Fibroblast of lung (primary cell): Measurements from ENCODE around the gene KNCN. TPM values are rescaled to one million over a fixed set of nuclear protein-coding genes. Genes with fewer than 3 reads are reported as not detected.

Source experiments
- DNase-seq, 2 donors: peaks; one replicate each; pipeline versions ENCODE4 v3.0.0 to v3.0.0-alpha.2; 2010; ENCODE audit warnings: low read depth in 2 of 2
- H2AFZ ChIP-seq: 2 replicates; pipeline ENCODE4 v1.5.1; 2012; ENCODE audit warnings: low read length, control low read depth, inconsistent platforms
- H3K27ac ChIP-seq: 2 replicates; pipeline ENCODE4 v1.5.1; 2011; ENCODE audit warnings: low read length, control low read depth; ENCODE audit not compliant: insufficient read depth
- H3K27me3 ChIP-seq: 2 replicates; pipeline ENCODE4 v1.5.1; 2011; ENCODE audit warnings: mild to moderate bottlenecking, low read length; ENCODE audit not compliant: control insufficient read depth, insufficient read depth
- H3K36me3 ChIP-seq: 2 replicates; pipeline ENCODE4 v1.5.1; 2011; ENCODE audit warnings: low read length; ENCODE audit not compliant: control insufficient read depth, insufficient read depth
- H3K4me1 ChIP-seq: 2 replicates; pipeline ENCODE4 v1.5.1; 2011; ENCODE audit warnings: low read length; ENCODE audit not compliant: control insufficient read depth, insufficient read depth; ENCODE audit errors: extremely low read depth
- H3K4me2 ChIP-seq: 2 replicates; pipeline ENCODE4 v1.5.1; 2011; ENCODE audit warnings: low read length, control low read depth; ENCODE audit not compliant: insufficient read depth; ENCODE audit errors: extremely low read depth
- H3K4me3 ChIP-seq, 4 experiments: fragments of 200-600 bp in 1 of 4; sonication (generic) in 1 of 4; replicated peaks in 1 of 4; 2 replicates each; pipeline ENCODE4 v1.5.1; 2011 to 2016; ENCODE audit warnings: low read length in 4 of 4, low read depth in 3 of 4, mild to moderate bottlenecking in 3 of 4, control low read depth in 2 of 4, inconsistent platforms in 1 of 4, mixed read lengths in 1 of 4; ENCODE audit not compliant: insufficient read depth in 1 of 4; ENCODE audit errors: control extremely low read depth in 1 of 4
- H3K79me2 ChIP-seq: 2 replicates; pipeline ENCODE4 v1.5.1; 2012; ENCODE audit warnings: mild to moderate bottlenecking, low read length, inconsistent platforms; ENCODE audit not compliant: control insufficient read depth, insufficient read depth
- H3K9ac ChIP-seq: 2 replicates; pipeline ENCODE4 v1.5.1; 2011; ENCODE audit warnings: mild to moderate bottlenecking, low read length, control low read depth; ENCODE audit not compliant: insufficient read depth
- H3K9me3 ChIP-seq: 2 replicates; pipeline ENCODE4 v1.5.1; 2012; ENCODE audit warnings: low read depth, low read length; ENCODE audit not compliant: control insufficient read depth, insufficient read depth
- H4K20me1 ChIP-seq: 2 replicates; pipeline ENCODE4 v1.5.1; 2011; ENCODE audit warnings: low read length; ENCODE audit not compliant: control insufficient read depth, insufficient read depth; ENCODE audit errors: extremely low read depth
- CTCF ChIP-seq, 2 donors: IDR thresholded peaks in 1 of 2; conservative IDR thresholded peaks in 1 of 2; 1 replicate in 1 of 2; 2 replicates in 1 of 2; pipeline ENCODE4 v1.5.1; 2011 to 2012; ENCODE audit warnings: low read length in 2 of 2, control low read depth in 1 of 2, inconsistent platforms in 1 of 2, low read depth in 1 of 2, mild to moderate bottlenecking in 1 of 2
- EZH2 ChIP-seq: IDR thresholded peaks from 2 replicates; pipeline ENCODE4 v1.5.1; 2012; ENCODE audit warnings: low read length, control low read depth, mild to moderate bottlenecking; ENCODE audit errors: missing control alignments
- polyA plus RNA-seq, 2 donors: library from polyadenylated mRNA; depleted of rRNA in 1 of 2; stranded (reverse) in 1 of 2; unstranded in 1 of 2; fragments of >200 nt; gene quantifications; 2 replicates each; pipeline ENCODE4 v1.2.1, GENCODE V29; 2011 to 2012; ENCODE audit warnings: missing spikeins in 1 of 2
- total RNA-seq: library from RNA; depleted of rRNA; stranded (reverse); fragments of >200 nt; gene quantifications from 2 replicates; pipeline ENCODE4 v1.2.1, GENCODE V29; 2014

The KNCN gene
- total and polyA plus RNA-seq, 2 donors (not counting 1 experiment from before 2014, with no cell fraction given), result not detected

DNA sequence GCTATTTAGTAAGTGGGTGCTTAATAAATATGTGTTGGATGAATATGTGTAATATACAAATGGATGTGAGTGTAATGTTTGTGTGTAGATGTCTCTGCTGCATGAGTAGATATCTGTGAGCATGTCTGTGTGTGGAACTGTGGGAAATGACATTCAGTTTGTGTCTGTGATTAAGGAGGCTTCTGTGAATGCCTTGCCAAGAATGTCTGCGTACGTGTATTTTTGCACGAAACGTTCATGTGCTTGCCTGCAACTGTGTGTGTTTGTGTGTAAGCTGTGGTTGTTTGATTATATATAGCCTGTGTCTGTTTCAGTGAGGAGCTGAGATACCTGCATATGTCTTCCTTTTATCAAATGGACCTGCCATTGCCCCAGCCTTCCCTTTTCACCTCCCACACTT, 48.0 kb downstream of the KNCN start:
- Histone ChIP-seq H3K27ac (no peak overlapping the region), H3K9ac (no peak overlapping the region), H3K9me3 (no peaks in the 10 kb centered on the region), H3K4me1 (no peaks in the 10 kb centered on the region), H3K4me3 (no peak overlapping the region), H3K27me3 (peaks cover 12% of the 10 kb centered on the region), H3K4me2 (no peak overlapping the region), H4K20me1 (peaks cover 1% of the 10 kb centered on the region), H3K79me2 (no peaks in the 10 kb centered on the region), H3K36me3 (no peaks in the 10 kb centered on the region), H2AFZ (no peak overlapping the region)
- TF ChIP-seq EZH2 (no peak), CTCF (conservative IDR thresholded peaks at IDR 0.05 in 1 of 2, IDR thresholded peaks at IDR 0.05 in 1 of 2; ENCODE audit: low read depth in 1 of 2, low read length in 2 of 2) (no peak)
- DNase-seq, result no peak

DNA sequence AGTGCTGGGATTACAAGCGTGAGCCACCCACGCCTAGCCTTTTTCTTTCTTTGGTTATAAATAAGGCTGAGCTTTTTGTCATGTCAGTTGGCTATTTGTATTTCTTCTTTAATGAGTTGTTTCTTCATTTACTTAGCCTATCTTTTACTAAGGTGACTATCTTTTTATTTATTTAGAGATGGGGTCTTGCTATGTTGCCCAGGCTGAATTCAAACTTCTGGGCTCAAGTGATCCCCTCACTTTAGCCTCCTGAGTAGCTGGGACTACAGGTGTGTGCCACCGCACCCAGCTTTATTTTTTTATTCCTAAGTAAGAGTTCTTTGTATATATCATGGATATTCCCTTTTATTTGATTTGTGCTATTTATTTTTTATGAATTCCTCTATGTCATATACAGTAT, 49.9 kb downstream of the KNCN start:
- H3K79me2 ChIP-seq, result no peaks in the 10 kb centered on the region
- H3K4me1 ChIP-seq, result no peaks in the 10 kb centered on the region
- no peaks in the 10 kb centered on the region for H3K9me3 ChIP-seq
- H4K20me1 ChIP-seq, result peaks cover 1% of the 10 kb centered on the region
- no peak overlapping the region for H3K4me3 ChIP-seq
- no peak overlapping the region for H3K9ac ChIP-seq
- H2AFZ ChIP-seq, result no peak overlapping the region
- H3K27ac ChIP-seq, result no peak overlapping the region
- no peaks in the 10 kb centered on the region for H3K36me3 ChIP-seq
- DNase-seq, result no peak
- H3K4me2 ChIP-seq, result no peak overlapping the region
- H3K27me3 ChIP-seq, result peaks cover 12% of the 10 kb centered on the region
- TF ChIP-seq CTCF (conservative IDR thresholded peaks at IDR 0.05 in 1 of 2, IDR thresholded peaks at IDR 0.05 in 1 of 2; ENCODE audit: low read depth in 1 of 2, low read length in 2 of 2) (no peak), EZH2 (no peak)

GRCh38 chr1:46497665-46498064, 53.8 kb downstream of the KNCN start:
- Histone ChIP-seq H3K36me3 (no peaks in the 10 kb centered on the region), H4K20me1 (peaks cover 1% of the 10 kb centered on the region), H3K4me2 (no peak overlapping the region), H3K27ac (no peak overlapping the region), H3K4me3 (no peak overlapping the region), H3K79me2 (no peaks in the 10 kb centered on the region), H3K4me1 (no peaks in the 10 kb centered on the region), H2AFZ (no peak overlapping the region), H3K9me3 (no peaks in the 10 kb centered on the region), H3K27me3 (peaks cover 17% of the 10 kb centered on the region), H3K9ac (no peak overlapping the region)
- DNase-seq, result no peak
- TF ChIP-seq CTCF (conservative IDR thresholded peaks at IDR 0.05 in 1 of 2, IDR thresholded peaks at IDR 0.05 in 1 of 2; ENCODE audit: low read depth in 1 of 2, low read length in 2 of 2) (no peak), EZH2 (no peak)
